NCI-H2107 treated with DMSO at 0.1 percent for 48 hours (cell line): ENCODE results near the gene LPO.

Experiments used
- DNase-seq: peaks from one replicate; lab custom pipeline; 2025; ENCODE audit not compliant: unreplicated experiment; lab: John Stamatoyannopoulos, UW

The LPO gene

DNA sequence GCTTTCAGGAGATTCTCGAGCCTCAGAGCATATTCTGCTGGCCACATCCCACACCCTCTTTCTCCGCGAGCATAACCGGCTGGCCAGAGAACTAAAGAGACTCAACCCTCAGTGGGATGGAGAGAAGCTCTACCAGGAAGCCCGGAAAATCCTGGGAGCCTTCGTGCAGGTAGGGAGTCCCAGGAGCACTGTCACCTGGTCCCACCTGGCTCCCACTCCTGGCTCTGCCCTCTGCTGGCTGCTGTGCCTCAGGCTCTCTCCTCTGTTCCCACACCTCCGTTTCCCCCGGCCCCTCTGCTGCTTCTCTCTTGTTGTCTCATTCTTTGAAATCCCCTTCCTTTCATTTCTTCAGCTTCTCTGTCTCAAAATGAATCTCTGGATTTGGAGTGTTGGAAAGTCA lies 16.4 kb downstream of the LPO start:
- DNase-seq: no peak

DNA sequence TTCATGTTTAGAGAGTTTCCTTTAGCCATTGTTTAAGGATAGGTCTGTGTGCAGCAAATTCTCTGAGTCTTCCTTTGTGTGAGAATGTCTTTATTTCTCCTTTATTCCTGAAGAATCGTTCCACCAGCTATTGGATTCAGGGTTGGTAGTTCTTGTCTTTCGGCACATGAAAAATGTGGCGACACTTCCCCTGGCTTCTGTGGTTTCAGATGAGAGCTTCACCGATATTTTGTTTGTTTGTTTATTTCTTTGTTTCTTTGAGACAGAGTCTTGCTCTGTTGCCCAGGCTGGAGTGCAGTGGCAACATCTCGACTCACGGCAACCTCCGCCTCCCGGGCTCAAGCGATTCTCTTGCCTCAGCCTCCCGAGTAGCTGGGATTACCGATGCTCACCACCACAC lies 23.8 kb downstream of the LPO start:
- no peak for DNase-seq

- DNase-seq: no peak
Observed at GRCh38 chr17:58263773-58264172, 25.4 kb downstream of the LPO start.

GRCh38 chr17:58264407-58265103 lies 26.2 kb downstream of the LPO start:
- DNase-seq: no peak

GRCh38 chr17:58265271-58265670 lies 26.9 kb downstream of the LPO start:
- DNase-seq: no peak

DNA sequence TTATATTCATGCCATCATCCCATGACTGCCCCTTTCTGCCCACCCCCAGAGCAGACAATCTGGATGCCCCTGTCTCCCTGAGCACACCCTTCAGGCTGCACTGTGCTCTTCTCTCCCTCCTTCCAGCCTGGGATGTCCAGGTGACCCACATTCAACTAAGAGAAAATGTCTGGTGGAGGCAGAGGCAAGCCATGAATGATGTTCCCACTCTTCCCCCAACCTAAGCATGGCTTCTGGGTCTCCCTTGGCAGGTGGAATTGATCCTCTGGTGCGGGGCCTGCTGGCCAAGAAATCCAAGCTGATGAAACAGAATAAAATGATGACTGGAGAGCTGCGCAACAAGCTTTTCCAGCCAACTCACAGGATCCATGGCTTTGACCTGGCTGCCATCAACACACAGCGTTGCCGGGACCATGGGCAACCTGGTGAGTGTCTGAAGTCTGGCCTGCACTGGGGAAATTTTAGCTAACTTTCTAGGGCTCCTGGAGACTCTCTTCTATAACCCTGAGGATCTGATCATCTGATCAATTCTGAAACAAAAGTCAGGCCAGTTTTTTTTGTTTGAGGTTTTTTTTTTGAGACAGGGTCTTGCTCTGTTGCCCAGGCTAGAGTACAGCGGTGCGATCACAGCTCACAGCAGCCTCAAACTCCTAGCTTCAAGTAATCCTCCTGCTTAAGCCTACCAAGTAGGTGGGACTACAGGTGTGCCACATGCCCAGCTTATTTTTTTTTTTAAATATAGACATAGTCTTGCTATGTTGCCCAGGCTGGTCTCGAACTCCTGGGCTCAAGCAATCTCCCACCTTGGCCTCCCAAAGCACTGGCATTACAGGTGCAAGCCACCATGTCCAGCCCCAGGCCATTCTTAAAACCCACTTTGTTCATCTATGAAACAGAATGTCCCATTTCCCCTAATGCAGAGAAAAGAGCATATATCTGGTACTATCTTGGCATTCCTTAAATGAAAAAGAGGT lies 27.8 kb downstream of the LPO start:
- DNase-seq: no peak

GRCh38 chr17:58267347-58268324 lies 29.3 kb downstream of the LPO start:
- no peak for DNase-seq

- no peak for DNase-seq
Observed at GRCh38 chr17:58268326-58268725, 29.9 kb downstream of the LPO start.

GRCh38 chr17:58268774-58269556 lies 30.6 kb downstream of the LPO start:
- no peak for DNase-seq

DNA sequence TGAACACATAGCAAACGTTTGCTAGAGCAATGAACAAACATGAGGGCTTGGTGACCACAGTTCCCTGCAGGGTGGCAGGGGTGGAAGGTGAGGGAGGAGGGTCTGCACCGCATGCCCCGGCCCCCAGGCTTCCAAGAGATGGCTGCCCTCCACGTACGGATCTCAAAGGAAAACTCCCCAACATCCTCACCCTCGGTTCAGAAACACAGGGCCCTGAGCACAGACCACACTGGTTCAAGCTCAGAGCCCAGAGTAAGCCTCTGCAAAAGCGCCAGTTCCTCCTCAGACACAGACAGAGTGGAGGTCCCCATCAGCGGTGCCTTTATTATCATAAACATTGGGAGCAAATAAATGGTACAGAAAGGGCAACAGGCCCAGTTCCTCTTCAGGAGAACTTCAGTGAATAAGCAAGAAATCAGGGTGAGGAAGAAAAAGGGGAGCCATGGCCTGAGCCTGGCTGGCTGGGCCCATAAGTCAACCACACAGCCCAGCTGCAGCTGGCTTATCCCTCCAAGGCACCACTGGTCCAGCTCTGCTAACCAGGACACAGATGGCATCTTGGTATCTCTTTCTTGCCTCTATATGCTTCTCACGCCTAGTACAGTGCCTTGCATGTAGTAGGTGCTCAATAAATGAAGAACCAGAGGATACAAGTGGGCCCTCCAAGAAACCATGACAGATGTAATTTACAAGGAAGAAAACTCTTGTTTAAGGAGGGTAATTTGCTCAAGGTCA lies 31.3 kb downstream of the LPO start:
- DNase-seq: no peak

DNA sequence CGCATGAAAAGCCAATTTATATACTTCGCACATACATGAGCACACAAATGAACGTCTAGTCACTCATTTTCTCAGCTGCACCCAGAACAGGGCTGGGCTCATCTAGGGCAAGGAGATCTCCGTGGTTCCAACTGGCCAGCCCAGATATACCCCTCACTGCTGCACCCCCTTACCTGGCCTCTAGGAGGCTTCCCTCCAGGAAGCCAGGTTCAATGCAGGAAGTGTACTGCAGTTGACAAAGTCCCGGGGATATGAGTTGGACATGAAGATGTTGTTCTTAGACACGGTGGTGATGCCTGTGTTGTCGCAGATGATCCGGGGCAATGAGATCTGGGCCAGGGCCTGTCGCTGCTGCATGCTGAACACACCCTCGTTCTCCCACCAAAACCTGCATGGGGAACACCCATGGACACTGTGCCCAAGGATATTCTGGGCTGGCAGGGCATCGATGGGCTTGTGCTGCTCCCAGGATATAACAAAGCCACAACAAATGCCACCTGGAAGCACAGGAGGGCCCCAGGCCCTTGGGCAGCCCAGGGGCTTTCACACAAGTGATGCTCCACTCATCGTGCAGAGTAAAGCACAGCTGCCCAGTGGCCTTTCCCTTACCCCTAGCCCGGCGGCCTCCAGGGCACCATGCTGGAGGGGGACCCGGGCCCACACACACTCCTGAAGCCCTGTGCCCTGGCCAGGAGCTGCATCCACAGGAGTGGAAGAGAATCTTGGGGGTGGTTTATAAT lies 32.3 kb downstream of the LPO start:
- DNase-seq: no peak

GRCh38 chr17:58271216-58271931 lies 33.0 kb downstream of the LPO start:
- DNase-seq: no peak

DNA sequence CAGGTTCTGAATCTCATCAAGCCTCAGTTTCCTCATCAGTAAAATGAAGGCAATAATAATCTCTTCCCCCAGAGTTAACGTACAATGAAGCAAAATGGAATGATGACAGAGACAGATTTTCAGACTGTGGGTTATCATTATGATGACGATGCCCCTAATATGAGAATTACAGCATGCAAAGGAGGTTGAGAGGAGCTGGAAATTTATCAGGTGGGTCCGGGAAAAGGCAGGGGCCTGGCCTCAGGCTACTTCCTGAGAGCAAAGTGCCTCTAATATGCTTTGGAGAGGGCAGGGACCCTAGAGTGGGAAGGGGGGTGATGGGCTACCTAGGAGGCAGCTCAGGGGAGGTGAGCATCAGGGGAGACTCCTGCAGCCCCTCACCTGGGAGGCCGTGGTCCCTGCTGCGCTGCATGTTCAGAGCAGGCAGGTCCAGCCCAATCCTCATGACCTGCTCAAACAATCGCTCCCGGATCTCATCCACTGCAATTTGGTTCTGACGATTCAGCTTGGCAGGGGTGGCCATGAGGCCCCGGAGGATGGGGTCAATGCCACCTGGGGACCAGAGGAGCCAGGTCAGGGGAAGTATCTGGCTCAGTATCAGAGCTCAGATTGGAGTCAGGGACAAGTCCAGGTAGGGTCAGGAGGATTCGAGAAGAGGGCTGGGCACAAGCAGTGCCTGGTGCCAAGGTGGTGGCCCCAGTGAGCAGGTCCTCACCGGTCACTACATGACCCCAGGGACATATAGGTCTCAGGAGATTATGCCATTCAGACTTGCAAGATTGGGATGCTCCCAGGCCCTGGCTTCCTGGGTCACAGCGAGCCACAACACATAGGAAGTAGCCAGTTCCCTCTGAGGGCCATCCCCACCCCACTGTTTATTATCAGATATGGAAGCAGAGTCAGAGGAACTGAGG lies 34.2 kb downstream of the LPO start:
- no peak for DNase-seq

DNA sequence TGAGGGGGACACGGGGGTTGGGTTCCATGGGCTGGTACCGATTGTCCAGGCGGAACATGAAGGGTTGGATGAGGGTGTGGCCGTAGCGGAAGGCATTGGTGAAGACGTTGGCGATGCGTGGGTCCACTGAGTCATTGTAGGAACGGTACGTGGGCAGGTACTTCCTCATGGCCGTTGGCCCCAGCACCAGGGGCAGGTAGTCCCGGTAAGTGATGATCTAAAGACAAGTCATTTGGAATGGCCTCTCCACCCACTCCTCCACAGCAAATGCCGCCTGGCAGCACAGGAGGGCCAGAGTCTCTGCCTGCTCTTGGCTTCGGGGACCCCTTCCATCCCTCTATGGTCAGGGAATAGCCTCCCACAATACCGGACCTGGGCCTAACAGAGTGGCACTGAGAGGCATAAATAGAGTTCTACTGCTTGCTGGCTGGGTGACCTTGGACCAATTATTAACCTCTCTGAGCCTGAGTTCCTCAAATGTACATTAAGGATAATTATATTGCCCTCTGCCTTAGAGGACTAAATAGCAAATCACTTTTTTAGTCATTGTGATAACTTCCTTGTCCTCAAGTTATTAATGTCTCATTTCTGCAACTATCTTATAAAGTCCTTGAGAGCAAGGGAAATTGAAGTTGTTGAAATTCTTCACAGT lies 35.2 kb downstream of the LPO start:
- no peak for DNase-seq

DNA sequence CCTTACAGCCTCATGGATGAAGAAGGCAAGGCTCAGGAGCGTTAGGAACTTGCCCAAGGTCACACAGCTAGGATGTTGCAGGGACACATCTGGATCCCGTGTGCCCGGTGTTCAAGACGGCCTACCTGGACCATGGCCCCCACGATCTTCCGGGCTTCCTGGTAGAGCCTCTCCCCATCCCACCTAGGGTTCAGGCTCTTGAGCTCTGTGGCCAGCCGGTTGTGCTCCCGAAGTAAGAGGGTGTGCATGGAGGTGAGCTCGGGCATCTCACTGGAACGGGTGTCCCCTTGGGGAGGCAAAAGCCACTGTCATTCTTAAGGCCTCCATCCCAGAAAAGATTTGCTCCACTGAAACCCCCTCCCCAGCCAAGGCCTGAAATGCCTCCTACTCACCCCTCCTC lies 37.0 kb downstream of the LPO start:
- DNase-seq: no peak

DNA sequence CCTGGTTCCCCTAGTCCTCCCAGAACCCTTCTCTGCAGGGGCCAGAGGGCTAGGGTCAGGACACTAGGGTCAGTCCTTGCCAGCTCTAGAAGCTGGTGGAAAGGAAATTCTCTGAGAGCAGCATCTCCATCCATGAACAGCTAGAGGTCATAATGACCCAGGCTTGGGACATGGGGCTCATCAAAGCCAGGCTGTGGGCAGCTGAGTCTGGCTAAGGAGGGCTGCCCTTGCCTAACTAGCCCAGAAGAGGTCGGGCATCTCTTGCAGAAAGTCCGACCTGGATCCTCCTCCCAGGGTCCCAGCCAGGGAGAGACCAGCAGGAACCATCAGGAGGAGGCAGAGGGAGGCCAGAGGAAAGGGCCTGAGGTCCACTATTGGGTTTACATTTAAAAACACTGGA lies 38.0 kb downstream of the LPO start:
- no peak for DNase-seq
